GM10266 (cell line): ENCODE measurements around the gene ERMARD.

Experiments
- DNase-seq: peaks from one replicate; pipeline ENCODE4 v3.0.0; 2012; ENCODE audit errors: extremely low spot score
- TF ChIP-seq, protein P1 (sequence below): IDR thresholded peaks from 2 replicates; pipeline ENCODE4 v1.5.1; 2012; ENCODE audit warnings: mild to moderate bottlenecking, low read depth; ENCODE audit not compliant: control insufficient read depth, insufficient read depth; ENCODE audit errors: missing control alignments

Gene ERMARD

DNA sequence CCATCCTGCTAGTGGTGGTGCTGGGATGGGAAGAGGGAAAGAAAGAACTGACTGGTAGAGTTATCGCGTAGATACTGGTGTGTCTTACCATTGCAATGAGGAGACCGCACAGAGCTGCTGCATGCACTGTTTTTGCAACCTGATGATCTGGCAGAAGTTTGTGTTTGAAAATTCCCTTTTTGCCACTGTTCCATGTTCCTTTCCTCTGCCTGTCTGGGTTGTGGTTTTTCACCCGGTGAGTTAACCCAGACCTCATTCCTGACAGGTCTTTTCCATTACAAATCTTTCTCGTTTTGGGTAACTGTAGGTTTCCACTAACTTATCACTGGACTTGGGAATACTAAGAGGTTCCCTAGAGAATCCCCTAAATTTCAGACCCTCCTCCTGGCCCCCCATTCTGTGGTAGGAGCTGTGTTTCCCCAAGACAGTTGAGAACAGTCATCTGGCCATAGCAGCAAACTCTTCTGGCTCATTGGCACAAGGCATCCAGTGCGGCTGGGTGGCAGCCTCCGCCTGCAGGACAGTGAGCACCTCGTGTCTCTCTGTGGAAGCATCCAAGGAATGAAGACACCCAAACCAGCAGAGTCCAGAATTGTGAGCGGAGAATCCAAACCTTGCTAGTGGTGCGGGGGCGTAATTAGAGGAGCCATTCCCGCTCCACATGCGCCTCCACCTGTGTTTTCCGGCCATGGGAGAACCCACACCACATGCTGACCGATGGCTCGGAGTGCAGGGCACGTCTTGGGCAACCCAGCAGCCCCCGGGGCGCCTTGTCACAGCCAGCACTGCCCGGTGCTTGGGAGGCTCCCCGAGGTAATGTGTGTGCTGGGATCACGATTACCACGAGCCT lies 32.8 kb downstream of the ERMARD start:
- DNase-seq = no peak
- TF ChIP-seq, protein P1, sequence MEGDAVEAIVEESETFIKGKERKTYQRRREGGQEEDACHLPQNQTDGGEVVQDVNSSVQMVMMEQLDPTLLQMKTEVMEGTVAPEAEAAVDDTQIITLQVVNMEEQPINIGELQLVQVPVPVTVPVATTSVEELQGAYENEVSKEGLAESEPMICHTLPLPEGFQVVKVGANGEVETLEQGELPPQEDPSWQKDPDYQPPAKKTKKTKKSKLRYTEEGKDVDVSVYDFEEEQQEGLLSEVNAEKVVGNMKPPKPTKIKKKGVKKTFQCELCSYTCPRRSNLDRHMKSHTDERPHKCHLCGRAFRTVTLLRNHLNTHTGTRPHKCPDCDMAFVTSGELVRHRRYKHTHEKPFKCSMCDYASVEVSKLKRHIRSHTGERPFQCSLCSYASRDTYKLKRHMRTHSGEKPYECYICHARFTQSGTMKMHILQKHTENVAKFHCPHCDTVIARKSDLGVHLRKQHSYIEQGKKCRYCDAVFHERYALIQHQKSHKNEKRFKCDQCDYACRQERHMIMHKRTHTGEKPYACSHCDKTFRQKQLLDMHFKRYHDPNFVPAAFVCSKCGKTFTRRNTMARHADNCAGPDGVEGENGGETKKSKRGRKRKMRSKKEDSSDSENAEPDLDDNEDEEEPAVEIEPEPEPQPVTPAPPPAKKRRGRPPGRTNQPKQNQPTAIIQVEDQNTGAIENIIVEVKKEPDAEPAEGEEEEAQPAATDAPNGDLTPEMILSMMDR = no peak

DNA sequence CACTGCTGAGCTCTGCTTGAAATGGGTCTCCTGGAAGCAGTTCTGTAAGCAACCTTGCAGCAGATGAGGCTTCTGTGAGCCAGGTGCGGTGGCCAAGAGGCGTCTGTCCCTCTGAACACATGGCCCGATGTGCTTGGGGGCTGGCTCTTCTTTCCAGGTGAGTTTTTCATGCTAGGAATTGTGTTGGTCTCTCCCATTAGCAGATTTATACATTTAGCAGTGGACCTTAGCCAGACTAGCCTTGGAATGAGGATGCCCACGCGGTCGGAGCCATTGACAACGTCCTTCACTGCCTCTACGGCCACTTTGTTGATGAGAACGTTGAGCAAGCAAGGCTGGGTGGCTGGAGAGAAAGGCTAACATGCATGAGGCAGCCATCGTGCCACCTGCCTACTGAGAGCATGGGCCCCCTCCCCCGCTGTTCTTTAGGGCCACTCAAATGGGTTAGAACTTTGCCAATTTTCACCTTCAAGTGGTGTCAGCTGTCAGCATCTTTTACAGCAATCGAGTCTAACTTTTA lies 33.5 kb downstream of the ERMARD start:
- no peak for DNase-seq

DNA sequence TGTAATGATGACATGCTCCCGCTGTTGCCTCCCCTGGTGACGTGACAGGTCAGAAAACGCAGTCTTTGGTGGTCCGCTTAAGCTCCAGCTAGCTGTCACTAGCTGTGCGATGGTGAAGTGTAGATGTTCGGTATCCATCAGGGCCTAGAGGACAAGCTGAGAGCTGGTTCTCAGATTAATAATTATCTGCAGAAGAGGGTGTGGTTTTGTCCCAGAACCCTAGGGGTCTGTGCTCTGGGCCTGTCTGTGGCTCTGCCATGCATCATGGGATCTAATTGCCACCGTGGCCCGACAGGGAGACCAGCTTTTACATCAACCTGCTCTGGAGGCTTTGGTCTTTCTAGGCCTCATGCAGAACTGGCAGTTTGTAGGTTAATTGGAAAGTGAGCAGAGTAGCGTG lies 34.1 kb downstream of the ERMARD start:
- TF ChIP-seq, protein P1 = no peak
- no peak for DNase-seq

More for the DNA sequence above, 33.5 kb downstream of the ERMARD start:
- TF ChIP-seq, protein P1 = no peak

DNA sequence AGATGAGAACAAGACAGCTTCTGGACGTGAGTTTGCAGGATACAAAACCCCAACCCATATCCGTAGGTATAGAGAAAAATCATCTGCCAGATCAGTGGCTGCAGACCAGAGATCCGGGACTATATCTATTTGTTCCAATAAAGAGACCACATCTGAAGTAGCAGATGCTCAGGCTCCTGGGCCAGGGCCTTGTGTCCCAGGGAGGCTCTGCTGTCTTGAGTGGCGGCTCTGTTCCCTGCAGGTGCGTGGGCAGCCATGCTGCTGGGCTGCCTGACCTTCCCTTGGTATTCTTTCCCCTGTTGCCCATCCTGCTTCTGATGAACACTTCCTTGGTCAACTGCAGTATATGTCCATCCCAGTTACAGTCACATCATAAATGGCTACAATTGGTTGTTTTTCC lies 34.9 kb downstream of the ERMARD start:
- TF ChIP-seq, protein P1 = no peak
- DNase-seq = no peak

DNA sequence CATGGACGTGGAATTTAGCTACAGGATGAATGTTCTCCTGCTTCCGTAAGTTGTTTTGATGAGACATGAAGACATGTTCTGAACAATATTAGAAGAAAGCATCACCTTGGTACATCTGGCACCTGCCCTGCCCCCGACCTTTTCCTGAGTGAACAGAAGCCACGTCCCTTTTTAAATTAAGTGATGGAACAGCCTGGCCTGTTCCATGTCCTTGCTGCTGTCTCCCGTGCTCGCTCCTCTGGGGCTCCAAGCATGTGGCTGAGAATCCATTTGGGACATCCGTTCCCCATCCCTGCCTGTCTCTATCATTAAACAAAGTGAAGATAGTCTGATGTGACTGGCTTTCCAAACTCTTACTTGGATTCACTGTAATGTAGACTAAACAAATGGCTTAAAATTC lies 36.4 kb downstream of the ERMARD start:
- DNase-seq = no peak
- TF ChIP-seq, protein P1 = no peak

DNA sequence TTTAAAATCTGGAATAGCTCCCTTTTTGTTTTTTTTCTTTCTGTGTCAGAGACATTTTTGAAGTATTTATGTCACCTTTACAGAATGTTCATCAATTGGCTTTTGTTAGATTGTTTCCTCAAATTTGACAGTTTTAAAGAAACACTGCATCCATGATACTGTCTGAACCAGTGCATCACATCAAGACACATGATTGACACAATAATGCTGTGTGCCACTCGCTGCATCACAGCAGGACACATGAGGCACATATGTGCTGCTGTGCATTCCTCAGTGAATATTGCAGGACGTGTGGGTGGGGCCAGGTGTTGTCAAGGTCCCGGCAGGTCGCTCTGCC lies 37.4 kb downstream of the ERMARD start:
- TF ChIP-seq, protein P1 = no peak

DNA sequence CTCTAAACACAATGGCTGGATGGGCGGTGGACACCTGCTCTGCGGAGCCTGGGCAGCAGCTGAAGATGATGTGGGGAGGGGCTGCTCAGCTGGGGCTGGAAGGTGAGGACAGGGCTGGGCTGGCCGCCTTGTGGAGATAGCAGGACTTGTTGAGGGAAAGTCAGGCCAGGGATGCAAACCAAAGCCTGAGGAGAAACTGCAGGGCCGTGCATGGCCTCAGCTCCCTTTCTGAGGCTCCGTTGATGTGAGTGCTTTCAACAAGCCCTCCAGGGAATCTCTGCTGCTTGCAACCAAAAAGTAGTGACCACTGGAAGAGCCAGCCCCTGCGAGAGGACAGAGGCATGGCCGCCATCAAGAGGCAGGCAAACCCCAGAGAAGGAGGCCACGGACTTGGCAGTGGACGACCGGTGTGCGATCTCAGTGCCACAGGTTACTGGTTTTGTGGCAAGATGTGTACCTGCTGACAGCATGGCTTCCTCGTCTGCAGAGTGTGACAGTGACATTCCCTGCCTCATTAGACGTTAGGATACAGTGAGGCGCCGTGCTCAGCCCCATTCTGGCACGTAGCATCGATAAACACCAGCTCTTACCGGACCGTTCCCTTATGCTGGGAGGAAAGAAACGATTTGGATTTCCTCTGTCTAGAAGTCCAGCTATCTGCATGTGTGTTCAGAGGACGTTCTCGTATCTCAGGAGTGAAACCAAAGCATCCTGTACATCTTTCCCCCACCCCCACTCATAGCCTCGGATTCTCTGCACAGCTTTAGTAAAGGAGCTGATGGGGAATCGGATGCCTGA lies 37.9 kb downstream of the ERMARD start:
- no peak for DNase-seq
- TF ChIP-seq, protein P1 = no peak

More for the DNA sequence above, 37.4 kb downstream of the ERMARD start:
- no peak for DNase-seq
